Osteoblast (primary cell): ENCODE measurements around the gene MDM1. TPM values are rescaled to one million over a fixed set of nuclear protein-coding genes. Genes with fewer than 3 reads are reported as not detected.
A peak's percentile ranks its signal among the peaks of the same experiment; 100 is the strongest.

Source experiments
- DNase-seq: peaks from one replicate; pipeline ENCODE4 v3.0.0; 2011; ENCODE audit warnings: low spot score, mixed read lengths; ENCODE audit not compliant: insufficient read length; ENCODE audit errors: missing footprints
- H2AFZ ChIP-seq: 2 replicates; pipeline ENCODE4 v1.6.0; 2011; ENCODE audit warnings: mild to moderate bottlenecking, low read length
- H3K27ac ChIP-seq: 2 replicates; pipeline ENCODE4 v1.5.1; 2011; ENCODE audit warnings: mild to moderate bottlenecking, low read depth, low read length, moderate library complexity
- H3K27me3 ChIP-seq: 2 replicates; pipeline ENCODE4 v1.6.0; 2012; ENCODE audit warnings: mild to moderate bottlenecking, control low read depth, inconsistent platforms, low read length, moderate library complexity; ENCODE audit not compliant: insufficient read depth
- H3K36me3 ChIP-seq: 2 replicates; pipeline ENCODE4 v1.5.1; 2011; ENCODE audit warnings: mild to moderate bottlenecking, low read length, control low read depth, moderate library complexity; ENCODE audit not compliant: insufficient read depth
- H3K4me1 ChIP-seq: 2 replicates; pipeline ENCODE4 v1.5.1; 2011; ENCODE audit warnings: mild to moderate bottlenecking, low read length, control low read depth, moderate library complexity; ENCODE audit not compliant: insufficient read depth
- H3K4me2 ChIP-seq: 2 replicates; pipeline ENCODE4 v1.6.0; 2011; ENCODE audit warnings: mild to moderate bottlenecking, low read length; ENCODE audit not compliant: insufficient read depth
- H3K4me3 ChIP-seq: fragments of 200-600 bp; sonication (generic); 3 replicates; pipeline ENCODE4 v1.5.1; 2012; ENCODE audit warnings: mild to moderate bottlenecking, low read length, inconsistent platforms; ENCODE audit not compliant: insufficient read depth
- H3K79me2 ChIP-seq: 2 replicates; pipeline ENCODE4 v1.6.0; 2012; ENCODE audit warnings: mild to moderate bottlenecking, low read length, control low read depth, inconsistent platforms; ENCODE audit not compliant: insufficient read depth
- H3K9me3 ChIP-seq: 2 replicates; pipeline ENCODE4 v1.5.1; 2011; ENCODE audit warnings: low read depth, low read length, control low read depth
- H4K20me1 ChIP-seq: 2 replicates; pipeline ENCODE4 v1.6.0; 2012; ENCODE audit warnings: mild to moderate bottlenecking, low read length, control low read depth; ENCODE audit not compliant: insufficient read depth
- CTCF ChIP-seq: IDR thresholded peaks from 2 replicates; pipeline ENCODE4 v1.5.1; 2011; ENCODE audit warnings: mild to moderate bottlenecking, low read depth, low read length, moderate library complexity; ENCODE audit errors: extremely low read depth
- total RNA-seq: library from RNA; depleted of rRNA; stranded (reverse); fragments of >200 nt; gene quantifications from 2 replicates; pipeline ENCODE4 v1.2.3, GENCODE V29; 2012

MDM1 gene
- total RNA-seq, 1 donor: 28.2 TPM

DNA sequence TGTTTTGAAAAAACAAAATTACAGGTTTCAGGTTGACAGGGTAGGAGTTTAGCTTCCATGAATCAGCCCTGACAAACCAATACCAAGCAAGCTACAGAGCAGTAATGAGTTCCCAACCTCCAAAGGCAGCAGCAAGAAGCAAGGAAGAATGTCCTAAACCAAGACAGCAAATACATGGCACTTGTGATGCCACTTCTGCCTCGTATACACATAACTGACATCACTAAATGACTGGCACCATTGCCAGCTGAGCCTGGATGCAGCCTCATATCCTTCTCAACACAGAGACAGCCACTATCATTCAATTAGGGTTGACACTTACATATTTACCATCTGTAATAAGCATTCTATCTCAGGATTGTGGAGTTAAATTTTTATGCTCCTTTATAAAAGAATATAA, 35.0 kb upstream of the MDM1 start:
- no peaks in the 10 kb centered on the region for H3K27me3 ChIP-seq
- peaks cover 26% of the 10 kb centered on the region for H3K4me1 ChIP-seq
- H4K20me1 ChIP-seq: no peaks in the 10 kb centered on the region
- H3K36me3 ChIP-seq: no peaks in the 10 kb centered on the region
- DNase-seq: no peak
- H3K4me3 ChIP-seq: no peak overlapping the region
- H2AFZ ChIP-seq: no peak overlapping the region
- TF ChIP-seq CTCF: no peak
- H3K79me2 ChIP-seq: no peaks in the 10 kb centered on the region
- no peak overlapping the region for H3K27ac ChIP-seq
- H3K9me3 ChIP-seq: no peaks in the 10 kb centered on the region
- H3K4me2 ChIP-seq: no peak overlapping the region

GRCh38 chr12:68364893-68365725, 32.9 kb upstream of the MDM1 start:
- peak; percentile 93 for DNase-seq
- no peak for TF ChIP-seq CTCF

DNA sequence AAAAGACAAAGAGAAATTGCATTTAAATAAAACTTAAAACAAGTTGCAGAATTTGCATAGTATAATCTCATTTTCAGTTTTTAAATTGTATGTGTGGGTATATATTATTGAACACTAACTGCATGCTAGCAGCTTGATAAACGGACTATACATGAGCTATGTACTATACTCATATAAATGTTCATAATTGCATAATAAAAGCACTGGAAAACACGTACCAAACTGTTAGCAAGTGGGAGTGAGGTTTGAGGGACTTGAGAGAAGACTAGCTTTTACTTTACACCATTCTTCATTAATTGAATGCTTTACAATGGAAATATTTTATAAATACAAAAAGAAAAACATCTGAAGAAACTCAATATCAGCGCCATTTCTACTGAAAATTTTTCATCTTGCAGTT, 32.2 kb upstream of the MDM1 start:
- no peaks in the 10 kb centered on the region for H3K36me3 ChIP-seq
- H3K4me2 ChIP-seq: peak overlapping the region; percentile 69
- H4K20me1 ChIP-seq: no peaks in the 10 kb centered on the region
- no peak overlapping the region for H3K4me3 ChIP-seq
- H3K27ac ChIP-seq: peak overlapping the region; percentile 87
- TF ChIP-seq CTCF: no peak
- DNase-seq: no peak
- peaks cover 27% of the 10 kb centered on the region for H3K4me1 ChIP-seq
- no peaks in the 10 kb centered on the region for H3K79me2 ChIP-seq
- H3K9me3 ChIP-seq: no peaks in the 10 kb centered on the region
- no peak overlapping the region for H2AFZ ChIP-seq
- no peaks in the 10 kb centered on the region for H3K27me3 ChIP-seq

More at GRCh38 chr12:68364893-68365725, 32.9 kb upstream of the MDM1 start:
- no peaks in the 10 kb centered on the region for H3K36me3 ChIP-seq
- peak overlapping the region; percentile 54 for H3K4me3 ChIP-seq
- no peaks in the 10 kb centered on the region for H3K27me3 ChIP-seq
- H2AFZ ChIP-seq: peak overlapping the region; percentile 64
- no peaks in the 10 kb centered on the region for H4K20me1 ChIP-seq
- no peaks in the 10 kb centered on the region for H3K79me2 ChIP-seq
- peak overlapping the region; percentile 69 for H3K4me2 ChIP-seq
- H3K27ac ChIP-seq: peak overlapping the region; percentile 87
- H3K4me1 ChIP-seq: peaks cover 26% of the 10 kb centered on the region
- no peaks in the 10 kb centered on the region for H3K9me3 ChIP-seq

DNA sequence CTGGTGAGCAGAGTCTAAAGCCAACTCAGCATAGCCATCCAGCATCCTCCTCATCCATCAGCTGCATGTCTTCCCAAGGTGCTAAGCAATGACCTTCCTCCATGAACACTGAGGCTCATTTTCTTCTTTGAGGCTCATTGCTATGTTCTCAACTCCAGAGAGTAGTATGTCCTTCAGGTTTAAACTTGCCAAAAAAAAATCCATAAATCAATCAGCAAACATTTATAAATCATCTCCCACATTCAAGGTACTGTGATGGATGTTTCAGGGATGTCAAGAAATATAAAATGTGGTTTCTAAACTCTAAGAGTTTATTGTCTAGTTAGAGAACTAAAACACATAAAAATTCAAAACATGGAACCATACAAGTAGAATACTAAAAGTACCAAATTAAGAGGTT, 29.8 kb upstream of the MDM1 start:
- no peaks in the 10 kb centered on the region for H3K36me3 ChIP-seq
- no peak overlapping the region for H3K4me3 ChIP-seq
- DNase-seq: no peak
- no peak overlapping the region for H3K27ac ChIP-seq
- no peaks in the 10 kb centered on the region for H3K9me3 ChIP-seq
- no peaks in the 10 kb centered on the region for H3K79me2 ChIP-seq
- TF ChIP-seq CTCF: no peak
- H3K4me1 ChIP-seq: peaks cover 34% of the 10 kb centered on the region
- no peak overlapping the region for H2AFZ ChIP-seq
- no peaks in the 10 kb centered on the region for H4K20me1 ChIP-seq
- no peak overlapping the region for H3K4me2 ChIP-seq
- H3K27me3 ChIP-seq: no peaks in the 10 kb centered on the region
